SK-N-MC (cell line): ENCODE data around the gene ICOS.
"Not testable (repeated sequence)": the region's sequence is repeated elsewhere in the genome, so short reads cannot be mapped to it uniquely, and the experiment has no call there.

Experiments
- DNase-seq: peaks from one replicate; pipeline ENCODE4 v3.0.0-alpha.2; 2011; ENCODE audit warnings: low read depth, low spot score
- H3K27ac ChIP-seq: fragments of 200-600 bp; sonication (generic); 2 replicates; pipeline ENCODE4 v1.5.1; 2016; ENCODE audit warnings: mixed run types
- H3K36me3 ChIP-seq: fragments of 200-600 bp; sonication (generic); 2 replicates; pipeline ENCODE4 v1.6.1; 2017; ENCODE audit warnings: antibody characterized with exemption, low read length, mixed read lengths; ENCODE audit not compliant: insufficient read depth
- H3K4me3 ChIP-seq: fragments of 200-600 bp; sonication (generic); 2 replicates; pipeline ENCODE4 v1.5.1; 2016
- H3K9ac ChIP-seq: fragments of 200-600 bp; sonication (generic); 2 replicates; pipeline ENCODE4 v1.8.0; 2017; ENCODE audit warnings: mixed run types, mixed read lengths; ENCODE audit not compliant: insufficient read length
- H3K9me3 ChIP-seq: fragments of 200-600 bp; sonication (generic); 2 replicates; pipeline ENCODE4 v1.6.1; 2017; ENCODE audit warnings: low read depth, mild to moderate bottlenecking, antibody characterized with exemption, low read length, moderate library complexity, mixed read lengths
- EZH2 ChIP-seq: fragments of 200-600 bp; sonication (generic); IDR thresholded peaks from one replicate; pipeline ENCODE4 v1.6.1; 2017; ENCODE audit warnings: antibody characterized with exemption
- FOXP2 ChIP-seq: optimal IDR thresholded peaks from 2 replicates; pipeline ENCODE3; 2011; ENCODE audit warnings: mild to moderate bottlenecking, moderate library complexity; ENCODE audit not compliant: insufficient read depth; ENCODE audit errors: extremely low read length, control extremely low read depth
- POLR2AphosphoS5 ChIP-seq: IDR thresholded peaks from 2 replicates; pipeline ENCODE4 v1.6.1; 2012; ENCODE audit warnings: mild to moderate bottlenecking, low read depth, low read length, borderline replicate concordance

ICOS gene

GRCh38 chr2:203973676-203974075 lies 37.1 kb downstream of the ICOS start:
- no peak for DNase-seq
- Histone ChIP-seq H3K36me3 (no peaks in the 10 kb centered on the region), H3K9me3 (no peaks in the 10 kb centered on the region), H3K9ac (no peak overlapping the region), H3K4me3 (no peak overlapping the region), H3K27ac (no peak overlapping the region)
- TF ChIP-seq EZH2 (no peak), FOXP2 (no peak), POLR2AphosphoS5 (no peak)

- no peak for DNase-seq
Observed at GRCh38 chr2:203975912-203976311, 39.3 kb downstream of the ICOS start.

GRCh38 chr2:203982276-203982675 lies 45.7 kb downstream of the ICOS start:
- Histone ChIP-seq H3K9me3 (no peaks in the 10 kb centered on the region), H3K4me3 (no peak overlapping the region), H3K36me3 (no peaks in the 10 kb centered on the region), H3K27ac (no peak overlapping the region), H3K9ac (no peak overlapping the region)
- no peak for DNase-seq
- no peak for TF ChIP-seq EZH2
- no peak for TF ChIP-seq POLR2AphosphoS5
- TF ChIP-seq FOXP2: no peak

More at GRCh38 chr2:203975912-203976311, 39.3 kb downstream of the ICOS start:
- Histone ChIP-seq H3K36me3 (no peaks in the 10 kb centered on the region), H3K27ac (no peak overlapping the region), H3K4me3 (no peak overlapping the region), H3K9ac (no peak overlapping the region), H3K9me3 (no peaks in the 10 kb centered on the region)
- no peak for TF ChIP-seq EZH2
- no peak for TF ChIP-seq FOXP2
- TF ChIP-seq POLR2AphosphoS5: no peak

GRCh38 chr2:203983064-203983715 lies 46.6 kb downstream of the ICOS start:
- Histone ChIP-seq H3K9me3 (no peaks in the 10 kb centered on the region), H3K4me3 (no peak overlapping the region), H3K27ac (no peak overlapping the region), H3K36me3 (no peaks in the 10 kb centered on the region), H3K9ac (no peak overlapping the region)
- no peak for DNase-seq
- TF ChIP-seq POLR2AphosphoS5 (no peak), EZH2 (no peak), FOXP2 (no peak)

- H3K4me3 ChIP-seq, H3K27ac ChIP-seq, H3K9me3 ChIP-seq, H3K9ac ChIP-seq, DNase-seq, H3K36me3 ChIP-seq: not testable (repeated sequence)
Observed at GRCh38 chr2:203985978-203986377, 49.4 kb downstream of the ICOS start.

- H3K36me3 ChIP-seq: no peaks in the 10 kb centered on the region
- H3K9ac ChIP-seq: no peak overlapping the region
- TF ChIP-seq FOXP2 (no peak), POLR2AphosphoS5 (no peak), EZH2 (no peak)
- no peak overlapping the region for H3K27ac ChIP-seq
- DNase-seq: no peak
- no peak overlapping the region for H3K4me3 ChIP-seq
- no peaks in the 10 kb centered on the region for H3K9me3 ChIP-seq
Observed at GRCh38 chr2:203987959-203988358, 51.4 kb downstream of the ICOS start.

GRCh38 chr2:203988500-203989260 lies 52.1 kb downstream of the ICOS start:
- DNase-seq: no peak
- no peak overlapping the region for H3K27ac ChIP-seq
- no peak overlapping the region for H3K4me3 ChIP-seq
- TF ChIP-seq POLR2AphosphoS5 (no peak), EZH2 (no peak), FOXP2 (no peak)
- no peaks in the 10 kb centered on the region for H3K9me3 ChIP-seq
- no peaks in the 10 kb centered on the region for H3K36me3 ChIP-seq
- H3K9ac ChIP-seq: no peak overlapping the region

GRCh38 chr2:203989521-203989920 lies 53.0 kb downstream of the ICOS start:
- Histone ChIP-seq H3K27ac (no peak overlapping the region), H3K9me3 (no peaks in the 10 kb centered on the region), H3K9ac (no peak overlapping the region), H3K36me3 (no peaks in the 10 kb centered on the region), H3K4me3 (no peak overlapping the region)
- no peak for DNase-seq
- TF ChIP-seq FOXP2 (no peak), POLR2AphosphoS5 (no peak), EZH2 (no peak)

- DNase-seq: no peak
- Histone ChIP-seq H3K27ac (no peak overlapping the region), H3K9me3 (no peaks in the 10 kb centered on the region), H3K9ac (no peak overlapping the region), H3K4me3 (no peak overlapping the region), H3K36me3 (no peaks in the 10 kb centered on the region)
- TF ChIP-seq POLR2AphosphoS5 (no peak), EZH2 (no peak), FOXP2 (no peak)
Observed at GRCh38 chr2:203992509-203992908, 55.9 kb downstream of the ICOS start.
